DOHH2 (cell line): ENCODE results near the gene TTLL7.

ENCODE experiments used
- H3F3A ChIP-seq: fragments of 200-600 bp; sonication (generic), shearing (Covaris generic); 2 replicates; pipeline ENCODE4 v1.6.0; 2016; ENCODE audit warnings: antibody characterized with exemption, mild to moderate bottlenecking; ENCODE audit not compliant: control insufficient read depth, insufficient read depth
- H3K27ac ChIP-seq: fragments of 200-600 bp; sonication (generic); 2 replicates; pipeline ENCODE4 v1.5.1; 2014; ENCODE audit warnings: low read depth, mild to moderate bottlenecking, low read length, moderate library complexity
- H3K27me3 ChIP-seq: fragments of 200-600 bp; sonication (generic); 2 replicates; pipeline ENCODE4 v1.6.1; 2014; ENCODE audit warnings: mild to moderate bottlenecking, low read length, mixed read lengths; ENCODE audit not compliant: control insufficient read depth
- H3K36me3 ChIP-seq: fragments of 200-600 bp; sonication (generic); 2 replicates; pipeline ENCODE4 v1.6.1; 2014; ENCODE audit warnings: mild to moderate bottlenecking, low read length, moderate library complexity, mixed read lengths; ENCODE audit not compliant: control insufficient read depth
- H3K4me1 ChIP-seq: fragments of 200-600 bp; sonication (generic); 2 replicates; pipeline ENCODE4 v1.6.1; 2014; ENCODE audit warnings: mild to moderate bottlenecking, low read length, mixed read lengths; ENCODE audit not compliant: control insufficient read depth
- H3K4me2 ChIP-seq: fragments of 200-600 bp; sonication (generic); 2 replicates; pipeline ENCODE4 v1.6.0; 2014; ENCODE audit warnings: mild to moderate bottlenecking, low read length, moderate library complexity
- H3K4me3 ChIP-seq: fragments of 200-600 bp; sonication (generic); 2 replicates; pipeline ENCODE4 v1.5.1; 2014; ENCODE audit warnings: mild to moderate bottlenecking, low read length, mixed read lengths
- H3K79me2 ChIP-seq: fragments of 200-600 bp; sonication (generic); 2 replicates; pipeline ENCODE4 v1.6.1; 2014; ENCODE audit warnings: mild to moderate bottlenecking, low read length, mixed read lengths; ENCODE audit not compliant: control insufficient read depth
- H3K9me2 ChIP-seq: fragments of 200-600 bp; sonication (generic); replicated peaks from 2 replicates; pipeline ENCODE4 v1.6.1; 2014; ENCODE audit warnings: mild to moderate bottlenecking, low read length, mixed read lengths; ENCODE audit not compliant: control insufficient read depth
- H3K9me3 ChIP-seq: fragments of 200-600 bp; sonication (generic); 2 replicates; pipeline ENCODE4 v1.6.1; 2014; ENCODE audit warnings: antibody characterized with exemption, low read length, mixed read lengths; ENCODE audit not compliant: control insufficient read depth, insufficient read depth
- H4K20me1 ChIP-seq: fragments of 200-600 bp; sonication (generic); 2 replicates; pipeline ENCODE4 v1.6.0; 2014; ENCODE audit warnings: low read depth, mild to moderate bottlenecking, antibody characterized with exemption, low read length, moderate library complexity; ENCODE audit not compliant: control insufficient read depth, insufficient read depth
- EZH2phosphoT487 ChIP-seq: fragments of 200-600 bp; sonication (generic); IDR thresholded peaks from 2 replicates; pipeline ENCODE4 v1.6.1; 2017; ENCODE audit warnings: borderline replicate concordance, mild to moderate bottlenecking, antibody characterized with exemption, low read length, moderate library complexity, mixed read lengths
- TF ChIP-seq, protein P1 (sequence below): fragments of 200-600 bp; sonication (generic); IDR thresholded peaks from one replicate; pipeline ENCODE4 v1.5.1; 2014; ENCODE audit warnings: antibody characterized with exemption, mild to moderate bottlenecking, low read depth, low read length; ENCODE audit not compliant: poor library complexity, severe bottlenecking

Gene TTLL7

DNA sequence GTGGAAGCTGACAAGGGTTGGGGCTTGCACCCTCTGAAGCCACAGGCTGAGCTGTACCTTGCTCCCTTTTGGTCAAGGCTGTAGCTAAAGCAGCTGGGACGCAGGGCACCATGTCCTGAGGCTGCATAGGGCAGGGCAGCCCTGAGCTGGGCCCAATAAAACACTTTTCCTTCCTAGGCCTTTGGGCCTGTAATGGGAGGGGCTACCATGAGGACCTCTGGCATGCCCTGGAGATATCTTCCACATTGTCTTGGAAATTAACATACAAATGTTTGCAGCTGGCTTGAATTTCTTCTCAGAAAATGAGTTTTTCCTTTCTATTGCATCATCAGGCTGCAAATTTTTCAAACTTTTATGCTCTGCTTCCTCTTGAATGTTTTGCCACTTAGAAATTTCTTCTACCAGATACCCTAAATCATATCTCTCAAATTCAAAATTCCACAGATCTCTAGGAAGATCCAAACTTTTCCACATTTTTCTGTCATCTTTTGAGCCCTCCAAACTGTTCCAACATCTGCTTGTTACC, 32.9 kb upstream of the TTLL7 start:
- Histone ChIP-seq H3F3A (no peaks in the 10 kb centered on the region), H3K79me2 (no peaks in the 10 kb centered on the region), H3K4me3 (no peak overlapping the region), H3K27me3 (no peaks in the 10 kb centered on the region), H3K27ac (no peak overlapping the region), H3K9me3 (no peaks in the 10 kb centered on the region), H3K4me1 (no peaks in the 10 kb centered on the region), H4K20me1 (no peaks in the 10 kb centered on the region), H3K9me2 (no peaks in the 10 kb centered on the region), H3K4me2 (no peak overlapping the region), H3K36me3 (no peaks in the 10 kb centered on the region)
- TF ChIP-seq, protein P1, sequence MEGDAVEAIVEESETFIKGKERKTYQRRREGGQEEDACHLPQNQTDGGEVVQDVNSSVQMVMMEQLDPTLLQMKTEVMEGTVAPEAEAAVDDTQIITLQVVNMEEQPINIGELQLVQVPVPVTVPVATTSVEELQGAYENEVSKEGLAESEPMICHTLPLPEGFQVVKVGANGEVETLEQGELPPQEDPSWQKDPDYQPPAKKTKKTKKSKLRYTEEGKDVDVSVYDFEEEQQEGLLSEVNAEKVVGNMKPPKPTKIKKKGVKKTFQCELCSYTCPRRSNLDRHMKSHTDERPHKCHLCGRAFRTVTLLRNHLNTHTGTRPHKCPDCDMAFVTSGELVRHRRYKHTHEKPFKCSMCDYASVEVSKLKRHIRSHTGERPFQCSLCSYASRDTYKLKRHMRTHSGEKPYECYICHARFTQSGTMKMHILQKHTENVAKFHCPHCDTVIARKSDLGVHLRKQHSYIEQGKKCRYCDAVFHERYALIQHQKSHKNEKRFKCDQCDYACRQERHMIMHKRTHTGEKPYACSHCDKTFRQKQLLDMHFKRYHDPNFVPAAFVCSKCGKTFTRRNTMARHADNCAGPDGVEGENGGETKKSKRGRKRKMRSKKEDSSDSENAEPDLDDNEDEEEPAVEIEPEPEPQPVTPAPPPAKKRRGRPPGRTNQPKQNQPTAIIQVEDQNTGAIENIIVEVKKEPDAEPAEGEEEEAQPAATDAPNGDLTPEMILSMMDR: no peak
- no peak for TF ChIP-seq EZH2phosphoT487

DNA sequence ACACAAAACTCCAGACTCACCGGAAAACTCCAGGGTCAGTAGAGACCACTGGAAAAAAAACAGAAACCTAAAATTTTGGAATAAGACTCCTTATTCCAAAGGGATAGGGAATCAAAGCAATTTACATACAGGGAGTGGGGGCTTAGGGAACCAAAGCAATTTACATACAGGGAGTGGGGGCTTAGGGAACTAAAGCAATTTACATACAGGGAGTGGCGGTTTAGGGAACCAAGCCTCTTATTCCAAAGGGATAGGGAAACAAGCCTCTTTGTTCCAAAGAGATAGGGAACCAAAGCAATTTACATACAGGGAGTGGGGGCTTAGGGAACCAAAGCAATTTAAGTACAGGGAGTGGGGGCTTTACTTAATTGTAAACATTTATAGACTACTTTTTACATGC, 28.4 kb upstream of the TTLL7 start:
- Histone ChIP-seq H3K4me3 (no peak overlapping the region), H4K20me1 (no peaks in the 10 kb centered on the region), H3K36me3 (no peaks in the 10 kb centered on the region), H3K27me3 (no peaks in the 10 kb centered on the region), H3K9me2 (no peaks in the 10 kb centered on the region), H3K4me1 (no peaks in the 10 kb centered on the region), H3F3A (no peaks in the 10 kb centered on the region), H3K9me3 (no peaks in the 10 kb centered on the region), H3K27ac (no peak overlapping the region), H3K79me2 (no peaks in the 10 kb centered on the region), H3K4me2 (no peak overlapping the region)
- TF ChIP-seq, protein P1: no peak
- TF ChIP-seq EZH2phosphoT487: no peak

DNA sequence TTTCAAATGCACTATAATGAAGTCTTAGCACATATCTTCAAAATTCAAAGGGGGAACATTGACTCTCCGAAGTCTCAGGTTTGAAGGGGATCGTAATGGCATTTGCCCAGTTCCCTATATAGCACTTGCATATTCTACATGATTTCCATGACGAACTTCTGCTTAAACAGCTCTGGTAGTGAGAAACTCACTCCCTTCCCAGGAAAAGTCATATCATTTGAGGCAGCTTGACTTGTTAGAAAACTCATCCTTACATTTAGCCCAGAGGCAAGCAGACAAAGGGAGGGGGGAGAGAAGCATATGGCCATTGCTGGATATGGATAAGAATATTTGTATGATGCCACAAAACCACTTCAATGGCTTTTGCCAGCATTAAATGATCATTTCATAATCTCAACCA, 27.0 kb upstream of the TTLL7 start:
- Histone ChIP-seq H3F3A (no peaks in the 10 kb centered on the region), H3K9me2 (no peaks in the 10 kb centered on the region), H3K36me3 (no peaks in the 10 kb centered on the region), H3K4me2 (no peak overlapping the region), H3K79me2 (no peaks in the 10 kb centered on the region), H3K4me3 (no peak overlapping the region), H3K27me3 (no peaks in the 10 kb centered on the region), H3K4me1 (no peaks in the 10 kb centered on the region), H3K27ac (no peak overlapping the region), H4K20me1 (no peaks in the 10 kb centered on the region), H3K9me3 (no peaks in the 10 kb centered on the region)
- no peak for TF ChIP-seq EZH2phosphoT487
- TF ChIP-seq, protein P1: no peak
